HTERT RPE-1 (cell line): Measurements from ENCODE around the gene PPARA.
"Not testable (repeated sequence)": the region's sequence is repeated elsewhere in the genome, so short reads cannot be mapped to it uniquely, and the experiment has no call there.

Experiments used
- in situ Hi-C: fragments of 300-500 bp; cut with MboI; formaldehyde crosslinking; loops from 4 replicates; pipeline ENCODE4 v1.14.3; 2020; ENCODE audit warnings: low sequenced_read_pairs

Gene PPARA

GRCh38 chr22:46240506-46240905, 90.2 kb downstream of the PPARA start:
- in situ Hi-C loops, result no loop called here

GRCh38 chr22:46240907-46241306, 90.6 kb downstream of the PPARA start:
- in situ Hi-C loops, result no loop called here

GRCh38 chr22:46241396-46242007, 91.2 kb downstream of the PPARA start:
- in situ Hi-C loops, result no loop called here

GRCh38 chr22:46242076-46242475, 91.8 kb downstream of the PPARA start:
- in situ Hi-C loops, result no loop called here

- in situ Hi-C loops, result no loop called here
These were observed 94.4 kb downstream of the PPARA start for GRCh38 chr22:46244771-46245170.

GRCh38 chr22:46245511-46245910, 95.2 kb downstream of the PPARA start:
- in situ Hi-C loops, result no loop called here

- in situ Hi-C loops, result no loop called here
These were observed 95.9 kb downstream of the PPARA start for GRCh38 chr22:46246178-46246577.

GRCh38 chr22:46247443-46247975, 97.2 kb downstream of the PPARA start:
- in situ Hi-C loops, result no loop called here

GRCh38 chr22:46250035-46250782, 99.9 kb downstream of the PPARA start, which contains the start of gene CDPF1:
TSS of gene CDPF1 (minus strand) at chr22:46250293. CDS start at chr22:46248284, 2,009 bp downstream.
- in situ Hi-C loops, result no loop called here

GRCh38 chr22:46250783-46251125, 100.4 kb downstream of the PPARA start:
- in situ Hi-C loops, result no loop called here

GRCh38 chr22:46251266-46251665, 100.9 kb downstream of the PPARA start:
- in situ Hi-C loops, result no loop called here

- in situ Hi-C loops, result no loop called here
These were observed 101.6 kb downstream of the PPARA start for GRCh38 chr22:46251816-46252380.

GRCh38 chr22:46256358-46256958, 106.1 kb downstream of the PPARA start:
- in situ Hi-C loops, result no loop called here

GRCh38 chr22:46259374-46259773, 109.0 kb downstream of the PPARA start:
- in situ Hi-C loops, result no loop called here

- in situ Hi-C loops, result no loop called here
These were observed 109.7 kb downstream of the PPARA start for GRCh38 chr22:46260038-46260437.

- in situ Hi-C loops, result no loop called here
These were observed 112.3 kb downstream of the PPARA start for GRCh38 chr22:46262449-46263215.

- in situ Hi-C loops, result no loop called here
These were observed 112.9 kb downstream of the PPARA start, which contains the start of gene PKDREJ for GRCh38 chr22:46263216-46263590. TSS of gene PKDREJ (minus strand) at chr22:46263343. CDS start at chr22:46263322, 21 bp downstream.

GRCh38 chr22:46264520-46264919, 114.2 kb downstream of the PPARA start:
- in situ Hi-C loops, result not testable (repeated sequence)

- in situ Hi-C loops, result not testable (repeated sequence)
These were observed 115.3 kb downstream of the PPARA start for GRCh38 chr22:46265627-46266026.

GRCh38 chr22:46267431-46268279, 117.3 kb downstream of the PPARA start, which contains the start of gene TTC38:
TSS of gene TTC38 (plus strand) at chr22:46268008. CDS start at chr22:46268040, 32 bp downstream.
- in situ Hi-C loops, result no loop called here
